SU-DHL-6 (cell line): ENCODE data around the gene GALNT10.

Source experiments
- EZH2phosphoT487 ChIP-seq: fragments of 200-600 bp; sonication (generic), shearing (Covaris generic); conservative IDR thresholded peaks from 2 replicates; pipeline ENCODE4 v1.6.1; 2018; ENCODE audit warnings: mild to moderate bottlenecking, antibody characterized with exemption, low read length, moderate library complexity, mixed read lengths
- TF ChIP-seq, protein P1 (sequence below): fragments of 200-600 bp; sonication (generic); IDR thresholded peaks from one replicate; pipeline ENCODE4 v1.5.1; 2017; ENCODE audit warnings: antibody characterized with exemption, mild to moderate bottlenecking, low read length, moderate library complexity; ENCODE audit not compliant: insufficient read depth, poor library complexity, severe bottlenecking

DNA sequence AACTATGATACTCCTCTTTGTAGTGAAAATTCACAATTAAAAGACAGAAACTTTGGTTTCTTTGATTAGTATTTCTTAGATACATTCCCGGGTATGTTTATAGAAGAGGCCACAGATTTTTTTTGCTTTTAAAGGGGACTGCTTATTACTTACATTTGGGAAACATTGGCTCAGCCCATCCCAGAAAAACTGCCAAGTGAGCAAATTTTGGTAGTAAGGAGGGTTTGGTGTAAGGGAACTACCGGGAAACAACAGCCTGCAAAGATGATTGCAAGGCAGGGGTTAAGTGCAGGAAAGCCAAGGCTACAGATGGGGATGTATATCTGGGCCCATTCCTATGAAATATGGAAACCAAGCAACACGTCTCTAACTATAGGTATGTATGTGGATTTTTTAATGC is 166.4 kb downstream of the GALNT10 start:
- TF ChIP-seq, protein P1, sequence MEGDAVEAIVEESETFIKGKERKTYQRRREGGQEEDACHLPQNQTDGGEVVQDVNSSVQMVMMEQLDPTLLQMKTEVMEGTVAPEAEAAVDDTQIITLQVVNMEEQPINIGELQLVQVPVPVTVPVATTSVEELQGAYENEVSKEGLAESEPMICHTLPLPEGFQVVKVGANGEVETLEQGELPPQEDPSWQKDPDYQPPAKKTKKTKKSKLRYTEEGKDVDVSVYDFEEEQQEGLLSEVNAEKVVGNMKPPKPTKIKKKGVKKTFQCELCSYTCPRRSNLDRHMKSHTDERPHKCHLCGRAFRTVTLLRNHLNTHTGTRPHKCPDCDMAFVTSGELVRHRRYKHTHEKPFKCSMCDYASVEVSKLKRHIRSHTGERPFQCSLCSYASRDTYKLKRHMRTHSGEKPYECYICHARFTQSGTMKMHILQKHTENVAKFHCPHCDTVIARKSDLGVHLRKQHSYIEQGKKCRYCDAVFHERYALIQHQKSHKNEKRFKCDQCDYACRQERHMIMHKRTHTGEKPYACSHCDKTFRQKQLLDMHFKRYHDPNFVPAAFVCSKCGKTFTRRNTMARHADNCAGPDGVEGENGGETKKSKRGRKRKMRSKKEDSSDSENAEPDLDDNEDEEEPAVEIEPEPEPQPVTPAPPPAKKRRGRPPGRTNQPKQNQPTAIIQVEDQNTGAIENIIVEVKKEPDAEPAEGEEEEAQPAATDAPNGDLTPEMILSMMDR = no peak
- no peak for TF ChIP-seq EZH2phosphoT487
